WTC11 (cell line): ENCODE data around the gene WDR81. TPM values are rescaled to one million over a fixed set of nuclear protein-coding genes. Genes with fewer than 3 reads are reported as not detected.

Experiments used
- ATAC-seq: fragments of 200-7000 bp; cut with Tn5 transposase; 2 replicates; pipeline ENCODE4 v1.10.0; 2021; ENCODE audit warnings: mild to moderate bottlenecking, moderate library complexity
- CTCF ChIA-PET: fragments of 300-600 bp; sonication (Branson Sonifier 250); formaldehyde crosslinking; loops from one replicate; lab custom pipeline; 2021; ENCODE audit warnings: antibody characterized with exemption; lab: Charles Lee
- POLR2A ChIA-PET: fragments of 350-600 bp; sonication (Branson Sonifier 250); formaldehyde crosslinking; loops from one replicate; lab custom pipeline; 2021; ENCODE audit warnings: antibody characterized with exemption; lab: Charles Lee
- DNase-seq: peaks from one replicate; pipeline ENCODE4 v3.0.0; 2021; ENCODE audit warnings: low spot score
- H3K27ac Mint-ChIP-seq: 2 replicates; pipeline ENCODE4 v1.8.0; 2021; ENCODE audit warnings: mixed read lengths
- H3K27me3 Mint-ChIP-seq: 2 replicates; pipeline ENCODE4 v1.8.0; 2021; ENCODE audit warnings: low read depth, mild to moderate bottlenecking, moderate library complexity, mixed read lengths
- H3K36me3 Mint-ChIP-seq: 2 replicates; pipeline ENCODE4 v1.8.0; 2021; ENCODE audit warnings: mixed read lengths
- H3K4me1 Mint-ChIP-seq: 2 replicates; pipeline ENCODE4 v1.8.0; 2022; ENCODE audit warnings: mixed read lengths
- H3K4me3 Mint-ChIP-seq: 2 replicates; pipeline ENCODE4 v1.8.0; 2021; ENCODE audit warnings: mild to moderate bottlenecking, moderate library complexity, mixed read lengths
- H3K9me3 Mint-ChIP-seq: 2 replicates; pipeline ENCODE4 v1.8.0; 2021; ENCODE audit warnings: mixed read lengths
- AR ChIP-seq: fragments of 250-450 bp; sonication (Bioruptor Pico); IDR thresholded peaks from 2 replicates; pipeline ENCODE4 v1.9.0; 2021; ENCODE audit warnings: mild to moderate bottlenecking
- ARID4B ChIP-seq: sonication (generic); formaldehyde crosslinking; IDR thresholded peaks from 2 replicates; pipeline ENCODE4 v1.8.0; 2023; ENCODE audit warnings: missing genetic modification reagents, mild to moderate bottlenecking, borderline replicate concordance
- ATF1 ChIP-seq: sonication (generic); formaldehyde crosslinking; IDR thresholded peaks from 2 replicates; pipeline ENCODE4 v1.8.1; 2023; ENCODE audit warnings: mild to moderate bottlenecking, moderate library complexity, missing genetic modification reagents
- CDX4 ChIP-seq: fragments of 250-450 bp; sonication (Bioruptor Pico); IDR thresholded peaks from 2 replicates; pipeline ENCODE4 v1.9.0; 2021; ENCODE audit warnings: moderate library complexity, mild to moderate bottlenecking, inconsistent platforms, borderline replicate concordance
- E2F1 ChIP-seq: sonication (generic); formaldehyde crosslinking; IDR thresholded peaks from 2 replicates; pipeline ENCODE4 v1.8.0; 2022; ENCODE audit warnings: mild to moderate bottlenecking, missing genetic modification reagents
- ELF4 ChIP-seq: sonication (generic); formaldehyde crosslinking; IDR thresholded peaks from 2 replicates; pipeline ENCODE4 v1.8.1; 2022; ENCODE audit warnings: low read depth, mild to moderate bottlenecking, moderate library complexity, missing genetic modification reagents
- FOXJ3 ChIP-seq: sonication (generic); formaldehyde crosslinking; IDR thresholded peaks from 2 replicates; pipeline ENCODE4 v1.9.0; 2021; ENCODE audit warnings: missing genetic modification reagents, mild to moderate bottlenecking, borderline replicate concordance
- FOXK1 ChIP-seq: sonication (generic); formaldehyde crosslinking; IDR thresholded peaks from 2 replicates; pipeline ENCODE4 v1.8.0; 2022; ENCODE audit warnings: mild to moderate bottlenecking, moderate library complexity, missing genetic modification reagents
- IRF2 ChIP-seq: sonication (generic); formaldehyde crosslinking; IDR thresholded peaks from 2 replicates; pipeline ENCODE4 v1.8.0; 2022; ENCODE audit warnings: low read depth, missing genetic modification reagents, borderline replicate concordance
- JUN ChIP-seq: sonication (generic); formaldehyde crosslinking; IDR thresholded peaks from 2 replicates; pipeline ENCODE4 v1.8.0; 2023; ENCODE audit warnings: mild to moderate bottlenecking, missing genetic modification reagents
- MXD4 ChIP-seq: fragments of 250-450 bp; sonication (Bioruptor Pico); IDR thresholded peaks from 2 replicates; pipeline ENCODE4 v1.8.0; 2021; ENCODE audit warnings: mild to moderate bottlenecking, moderate library complexity, borderline replicate concordance
- PREB ChIP-seq: sonication (generic); formaldehyde crosslinking; IDR thresholded peaks from 2 replicates; pipeline ENCODE4 v1.8.1; 2022; ENCODE audit warnings: mild to moderate bottlenecking, missing genetic modification reagents, moderate library complexity, borderline replicate concordance
- SMAD4 ChIP-seq: sonication (generic); formaldehyde crosslinking; IDR thresholded peaks from 2 replicates; pipeline ENCODE4 v1.8.0; 2022; ENCODE audit warnings: mild to moderate bottlenecking, missing genetic modification reagents
- SP1 ChIP-seq: sonication (generic); formaldehyde crosslinking; conservative IDR thresholded peaks from 2 replicates; pipeline ENCODE4 v1.8.1; 2022; ENCODE audit warnings: missing genetic modification reagents
- STAT6 ChIP-seq: sonication (generic); formaldehyde crosslinking; conservative IDR thresholded peaks from 2 replicates; pipeline ENCODE4 v1.8.1; 2023; ENCODE audit warnings: mild to moderate bottlenecking, low read depth, missing genetic modification reagents, moderate library complexity
- TP53 ChIP-seq: sonication (generic); formaldehyde crosslinking; IDR thresholded peaks from 2 replicates; pipeline ENCODE4 v1.8.1; 2023; ENCODE audit warnings: mild to moderate bottlenecking, missing genetic modification reagents
- ZNF219 ChIP-seq: sonication (generic); formaldehyde crosslinking; IDR thresholded peaks from 2 replicates; pipeline ENCODE4 v1.8.0; 2023; ENCODE audit warnings: missing genetic modification reagents, mild to moderate bottlenecking, borderline replicate concordance
- ZNF232 ChIP-seq: sonication (generic); formaldehyde crosslinking; IDR thresholded peaks from 2 replicates; pipeline ENCODE4 v1.8.0; 2022; ENCODE audit warnings: mild to moderate bottlenecking, missing genetic modification reagents
- ZNF281 ChIP-seq: sonication (generic); formaldehyde crosslinking; IDR thresholded peaks from 2 replicates; pipeline ENCODE4 v1.8.0; 2023; ENCODE audit warnings: mild to moderate bottlenecking, missing genetic modification reagents
- ZNF317 ChIP-seq: sonication (generic); formaldehyde crosslinking; IDR thresholded peaks from 2 replicates; pipeline ENCODE4 v1.8.1; 2023; ENCODE audit warnings: low read depth, mild to moderate bottlenecking, moderate library complexity, missing genetic modification reagents, borderline replicate concordance
- ZNF396 ChIP-seq: fragments of 250-450 bp; sonication (Bioruptor Pico); IDR thresholded peaks from 2 replicates; pipeline ENCODE4 v1.8.0; 2021; ENCODE audit warnings: mild to moderate bottlenecking, moderate library complexity, borderline replicate concordance
- total RNA-seq: library from RNA; stranded (reverse); gene quantifications from 3 replicates; pipeline ENCODE4 v1.2.3, GENCODE V29; 2021

WDR81 gene
- total RNA-seq, 1 experiment from 2014 or later = 16.4 TPM

GRCh38 chr17:1755827-1756262 is 31.3 kb downstream of the WDR81 start (continued):
- TF ChIP-seq ZNF281 (CRISPR knock-in tag) (no peak), IRF2 (CRISPR knock-in tag) (no peak), JUN (CRISPR knock-in tag) (no peak), ATF1 (CRISPR knock-in tag) (no peak), ELF4 (CRISPR knock-in tag) (no peak), CDX4 (CRISPR knock-in tag) (no peak), E2F1 (CRISPR knock-in tag) (no peak)

- no peak overlapping the region for H3K27ac Mint-ChIP-seq
- CTCF ChIA-PET = no interaction called here
- ATAC-seq = no peak
- TF ChIP-seq AR (CRISPR knock-in tag) (no peak), FOXJ3 (no peak), SP1 (CRISPR knock-in tag) (no peak), ZNF219 (CRISPR knock-in tag) (no peak), ARID4B (CRISPR knock-in tag) (no peak), MXD4 (no peak), SMAD4 (CRISPR knock-in tag) (no peak), ZNF317 (CRISPR knock-in tag) (no peak), ZNF232 (CRISPR knock-in tag) (no peak), PREB (no peak), STAT6 (no peak), ZNF396 (CRISPR knock-in tag) (no peak), FOXK1 (CRISPR knock-in tag) (no peak), TP53 (no peak)
Measured at GRCh38 chr17:1758807-1759206, 34.3 kb downstream of the WDR81 start.

More at GRCh38 chr17:1758807-1759206, 34.3 kb downstream of the WDR81 start:
- H3K4me3 Mint-ChIP-seq = no peak overlapping the region
- peaks cover 21% of the 10 kb centered on the region for H3K4me1 Mint-ChIP-seq
- no peaks in the 10 kb centered on the region for H3K27me3 Mint-ChIP-seq
- H3K9me3 Mint-ChIP-seq = no peaks in the 10 kb centered on the region
- POLR2A ChIA-PET = no interaction called here
- no peaks in the 10 kb centered on the region for H3K36me3 Mint-ChIP-seq
- DNase-seq = no peak
